ENCODE results near the gene RFPL3. TPM values are rescaled to one million over a fixed set of nuclear protein-coding genes. Genes with fewer than 3 reads are reported as not detected.
"Not testable (repeated sequence)": the region's sequence is repeated elsewhere in the genome, so short reads cannot be mapped to it uniquely, and the experiment has no call there.

RFPL3 gene
- total RNA-seq, 6 experiments from 2014 or later, result not detected

DNA sequence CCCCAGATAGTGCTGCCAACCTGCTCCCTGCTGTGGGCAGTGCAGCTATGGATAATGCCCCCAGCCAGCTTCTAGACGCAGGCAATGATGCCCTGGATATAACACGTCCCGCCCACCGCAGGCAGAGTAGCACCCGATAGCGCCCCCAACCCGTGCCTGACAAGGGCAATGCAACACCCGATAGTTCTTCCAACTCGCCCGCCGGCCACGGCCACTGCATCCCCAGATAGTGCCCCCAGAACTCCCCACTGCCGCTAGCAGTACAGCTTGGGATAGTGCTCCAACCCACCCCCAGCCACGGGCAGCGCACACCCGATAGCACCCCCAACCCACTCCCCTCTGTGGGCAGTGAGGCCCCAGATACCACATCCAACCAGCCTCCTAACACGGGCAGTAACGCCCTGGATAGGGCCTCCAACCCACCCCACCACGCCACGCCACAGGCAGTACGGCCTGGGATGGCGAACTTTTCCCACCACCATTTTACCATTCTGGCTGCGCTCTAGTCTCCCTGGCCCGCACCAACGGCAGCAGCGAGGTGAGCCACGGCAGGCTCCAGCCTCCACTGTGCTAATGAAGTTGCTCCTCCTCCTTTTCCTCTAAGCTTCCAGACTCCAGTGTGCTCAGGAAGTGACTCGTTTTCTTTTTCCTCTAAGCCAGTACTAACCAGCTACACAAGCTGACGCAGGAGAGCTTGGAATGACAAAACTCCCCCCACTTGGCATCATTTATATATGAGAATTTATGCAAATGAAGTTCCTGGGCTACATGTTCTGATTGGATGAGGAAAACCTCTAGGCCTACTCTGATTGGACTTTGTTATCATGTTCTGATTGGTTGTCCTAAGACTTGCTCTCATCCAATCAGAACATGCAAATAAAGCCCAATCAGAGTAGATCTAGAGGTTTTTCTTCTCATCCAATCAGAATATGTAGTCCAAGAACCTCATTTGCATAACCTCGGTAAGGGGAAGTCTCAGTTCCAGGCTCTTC is 3.0 kb upstream of the RFPL3 start:
- DNase-seq (no peak), ATAC-seq (peak; percentile 54 to 80 (median 62))
- Histone ChIP-seq H3K27me3 (no peaks in the 10 kb centered on the region), H3K36me3 (no peaks in the 10 kb centered on the region), H3K4me1 (no peaks in the 10 kb centered on the region), H3K4me3 (peak overlapping the region in 1 of 3 donors; percentile 10), H3K27ac (no peak overlapping the region), H3K9me3 (no peaks in the 10 kb centered on the region)
- WGBS (ENCODE audit: insufficient coverage, low coverage, low lambda C conversion rate, missing lambda C conversion rate), result 75% methylated on average over 19 of the region's 30 CpGs
- intact Hi-C loops (cut with DNase I), result no loop called here
- TF ChIP-seq POLR2A (IDR thresholded peaks at IDR 0.05), result no peak
- TF ChIP-seq CTCF (IDR thresholded peaks at IDR 0.05), result no peak

GRCh38 chr22:32355760-32356159 is 1.9 kb upstream of the RFPL3 start:
- H3K27ac ChIP-seq, result no peak overlapping the region
- intact Hi-C loops (cut with DNase I), result no loop called here
- DNase-seq, result no peak
- peak in 2 of 4 donors; percentile 13 to 15 for TF ChIP-seq CTCF (IDR thresholded peaks at IDR 0.05)
- TF ChIP-seq POLR2A (IDR thresholded peaks at IDR 0.05), result no peak
- peak in 2 of 4 donors; percentile 21 to 35 for ATAC-seq
- WGBS (ENCODE audit: insufficient coverage, low coverage, low lambda C conversion rate, missing lambda C conversion rate), result 59% methylated on average over 2 of the region's 3 CpGs
- no peaks in the 10 kb centered on the region for H3K9me3 ChIP-seq
- H3K4me3 ChIP-seq, result no peak overlapping the region
- H3K36me3 ChIP-seq, result no peaks in the 10 kb centered on the region
- H3K27me3 ChIP-seq, result no peaks in the 10 kb centered on the region
- H3K4me1 ChIP-seq, result no peaks in the 10 kb centered on the region

DNA sequence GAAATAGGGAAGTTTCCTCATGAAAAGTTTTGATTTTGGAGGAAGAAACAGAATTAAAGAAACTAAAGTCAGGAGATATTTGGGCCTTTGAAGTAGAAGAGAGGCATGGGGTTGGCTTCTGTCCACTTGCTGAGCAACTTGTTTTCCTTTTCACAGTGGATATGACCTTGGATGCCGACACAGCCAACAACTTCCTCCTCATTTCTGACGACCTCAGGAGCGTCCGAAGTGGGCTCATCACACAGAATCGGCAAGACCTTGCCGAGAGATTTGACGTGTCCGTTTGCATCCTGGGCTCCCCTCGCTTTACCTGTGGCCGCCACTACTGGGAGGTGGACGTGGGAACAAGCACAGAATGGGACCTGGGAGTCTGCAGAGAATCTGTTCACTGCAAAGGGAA is 2.4 kb downstream of the RFPL3 start:
- H3K27ac ChIP-seq; H3K27me3 ChIP-seq; H3K9me3 ChIP-seq; H3K4me3 ChIP-seq; ATAC-seq; intact Hi-C loops (cut with DNase I); DNase-seq; H3K4me1 ChIP-seq; H3K36me3 ChIP-seq: not testable (repeated sequence)
- WGBS (ENCODE audit: insufficient coverage, low coverage, low lambda C conversion rate, missing lambda C conversion rate), result 19% methylated on average over 5 of the region's 11 CpGs

- 81% methylated on average over 2 of the region's 2 CpGs for WGBS (ENCODE audit: insufficient coverage, low coverage, low lambda C conversion rate, missing lambda C conversion rate)
- Histone ChIP-seq H3K36me3 (no peaks in the 10 kb centered on the region), H3K27me3 (no peaks in the 10 kb centered on the region), H3K9me3 (no peaks in the 10 kb centered on the region), H3K4me1 (no peaks in the 10 kb centered on the region), H3K4me3 (no peak overlapping the region), H3K27ac (no peak overlapping the region)
- DNase-seq, result no peak
- ATAC-seq, result no peak
- intact Hi-C loops (cut with DNase I), result no loop called here
- TF ChIP-seq POLR2A (IDR thresholded peaks at IDR 0.05) (no peak), CTCF (IDR thresholded peaks at IDR 0.05) (no peak)
Measured at GRCh38 chr22:32361257-32361656, 3.6 kb downstream of the RFPL3 start.

GRCh38 chr22:32364210-32364609 is 6.5 kb downstream of the RFPL3 start:
- H3K4me1 ChIP-seq, result no peaks in the 10 kb centered on the region
- WGBS (ENCODE audit: insufficient coverage, low coverage, low lambda C conversion rate, missing lambda C conversion rate), result 51% methylated on average over 4 of the region's 5 CpGs
- H3K4me3 ChIP-seq, result no peak overlapping the region
- intact Hi-C loops (cut with DNase I), result no loop called here
- no peak for ATAC-seq
- H3K27ac ChIP-seq, result no peak overlapping the region
- no peaks in the 10 kb centered on the region for H3K9me3 ChIP-seq
- no peak for TF ChIP-seq POLR2A (IDR thresholded peaks at IDR 0.05)
- TF ChIP-seq CTCF (IDR thresholded peaks at IDR 0.05), result no peak
- H3K36me3 ChIP-seq, result no peaks in the 10 kb centered on the region
- no peak for DNase-seq
- H3K27me3 ChIP-seq, result no peaks in the 10 kb centered on the region

All from right lobe of liver (tissue), 6 donors.